Activated CD4-positive, alpha-beta T cell treated with anti-CD3 and anti-CD28 coated beads, Interleukin-2, amount 50 U/mL, for 16 hours (primary cell): ENCODE measurements around the gene RBM17.
"Not testable (repeated sequence)": the region's sequence is repeated elsewhere in the genome, so short reads cannot be mapped to it uniquely, and the experiment has no call there.

Experiments used
- DNase-seq: peaks from one replicate; pipeline ENCODE4 v3.0.0-alpha.2; 2020

The RBM17 gene

GRCh38 chr10:6058682-6059475 lies 30.0 kb upstream of the RBM17 start:
- peak; percentile 93 for DNase-seq

- DNase-seq: no peak
Observed at GRCh38 chr10:6059506-6059905, 29.3 kb upstream of the RBM17 start.

GRCh38 chr10:6061056-6061455 lies 27.8 kb upstream of the RBM17 start:
- DNase-seq: no peak

GRCh38 chr10:6062101-6062771 lies 26.6 kb upstream of the RBM17 start, which contains the start of gene IL2RA:
IL2RA (minus strand) TSS chr10:6062367; CDS start chr10:6062151, 216 bp downstream.
- DNase-seq: peak; percentile 93

- DNase-seq: no peak
Observed at GRCh38 chr10:6064119-6064518, 24.7 kb upstream of the RBM17 start.

- not testable (repeated sequence) for DNase-seq
Observed at GRCh38 chr10:6064726-6065125, 24.1 kb upstream of the RBM17 start.

- DNase-seq: peak; percentile 57
Observed at GRCh38 chr10:6065406-6065805, 23.4 kb upstream of the RBM17 start.

GRCh38 chr10:6065835-6066234 lies 23.0 kb upstream of the RBM17 start:
- DNase-seq: peak; percentile 81

- no peak for DNase-seq
Observed at GRCh38 chr10:6067457-6067856, 21.4 kb upstream of the RBM17 start.

GRCh38 chr10:6068006-6068405 lies 20.8 kb upstream of the RBM17 start:
- no peak for DNase-seq

- DNase-seq: no peak
Observed at GRCh38 chr10:6068422-6068821, 20.4 kb upstream of the RBM17 start.

- DNase-seq: peak; percentile 86
Observed at GRCh38 chr10:6069081-6069931, 19.5 kb upstream of the RBM17 start.

GRCh38 chr10:6070660-6071059 lies 18.2 kb upstream of the RBM17 start:
- DNase-seq: peak; percentile 78

GRCh38 chr10:6071181-6072175 lies 17.4 kb upstream of the RBM17 start:
- DNase-seq: no peak

- DNase-seq: peak; percentile 92
Observed at GRCh38 chr10:6072215-6072934, 16.5 kb upstream of the RBM17 start.

GRCh38 chr10:6074489-6075301 lies 14.1 kb upstream of the RBM17 start:
- no peak for DNase-seq

GRCh38 chr10:6077071-6077675 lies 11.7 kb upstream of the RBM17 start:
- DNase-seq: no peak

- no peak for DNase-seq
Observed at GRCh38 chr10:6079044-6079443, 9.8 kb upstream of the RBM17 start.

GRCh38 chr10:6080417-6080973 lies 8.3 kb upstream of the RBM17 start:
- DNase-seq: no peak
